Stimulated activated CD8-positive, alpha-beta memory T cell treated with anti-CD3 and anti-CD28 coated beads, Interleukin-4, amount 100 ng/mL, for 1 hour (primary cell): ENCODE data around the gene PTPN11.
"Not testable (repeated sequence)": the region's sequence is repeated elsewhere in the genome, so short reads cannot be mapped to it uniquely, and the experiment has no call there.

ENCODE experiments used
- DNase-seq, 2 donors: peaks; one replicate each; pipeline ENCODE4 v3.0.0-alpha.2; 2020; ENCODE audit warnings: low read depth in 2 of 2, low spot score in 1 of 2

The PTPN11 gene

GRCh38 chr12:112513471-112513870 is 94.7 kb downstream of the PTPN11 start:
- DNase-seq, result no peak

- DNase-seq, result no peak
These were observed 95.7 kb downstream of the PTPN11 start for GRCh38 chr12:112514456-112514855.

DNA sequence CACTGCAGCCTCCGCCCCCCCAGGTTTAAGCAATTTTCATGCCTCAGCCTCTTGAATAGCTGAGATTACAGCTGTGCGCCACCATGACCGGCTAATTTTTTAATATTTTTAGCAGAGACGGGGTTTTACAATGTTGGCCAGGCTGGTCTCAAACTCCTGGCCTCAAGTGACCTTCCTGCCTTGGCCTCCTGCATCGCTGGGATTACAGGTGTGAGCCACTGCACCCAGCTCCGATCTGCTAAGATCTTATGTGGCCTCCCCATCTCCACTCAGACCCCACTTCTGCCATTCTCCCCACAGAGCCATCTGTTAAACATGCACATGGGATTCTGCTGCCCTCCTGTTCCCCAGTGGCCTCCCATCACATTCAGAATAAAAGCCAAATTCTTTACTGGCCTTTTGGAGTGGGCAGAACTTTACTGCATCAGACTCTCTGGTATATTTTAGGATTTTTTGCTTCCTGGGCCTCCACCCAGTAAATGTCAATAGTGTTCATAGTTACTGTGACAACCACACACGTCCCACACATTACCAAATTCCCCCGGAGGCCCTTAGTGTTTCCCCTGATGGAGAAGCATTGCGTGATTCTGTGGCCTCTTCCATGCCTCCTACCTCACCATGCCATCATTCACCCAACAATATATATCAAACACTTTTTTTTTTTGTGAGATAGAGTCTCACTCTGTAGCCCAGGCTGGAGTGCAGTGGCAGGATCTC is 96.3 kb downstream of the PTPN11 start:
- DNase-seq, result no peak

GRCh38 chr12:112515868-112516267 is 97.1 kb downstream of the PTPN11 start:
- no peak for DNase-seq

- DNase-seq, result no peak
These were observed 99.1 kb downstream of the PTPN11 start for GRCh38 chr12:112517730-112518364.

- no peak for DNase-seq
These were observed 99.6 kb downstream of the PTPN11 start for GRCh38 chr12:112518365-112518735.

DNA sequence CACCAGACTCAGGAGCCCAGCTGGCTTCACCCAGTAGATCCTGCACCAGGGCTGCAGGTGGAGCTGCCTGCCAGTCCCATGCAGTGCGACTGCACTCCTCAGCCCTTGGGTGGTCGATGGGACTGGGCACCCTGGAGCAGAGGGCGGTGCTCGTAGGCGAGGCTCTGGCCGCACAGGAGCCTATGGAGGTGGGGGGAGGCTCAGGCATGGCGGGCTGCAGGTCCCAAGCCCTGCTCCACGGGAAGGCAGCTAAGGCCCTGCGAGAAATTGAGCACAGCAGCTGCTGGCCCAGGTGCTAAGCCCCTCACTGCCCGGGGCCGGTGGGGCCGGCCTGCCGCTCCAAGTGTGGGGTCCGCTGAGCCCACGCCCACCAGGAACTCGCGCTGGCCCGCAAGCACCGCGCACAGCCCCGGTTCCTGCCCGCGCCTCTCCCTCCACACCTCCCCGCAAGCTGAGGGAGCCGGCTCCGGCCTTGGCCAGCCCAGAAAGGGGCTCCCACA is 101.1 kb downstream of the PTPN11 start:
- not testable (repeated sequence) for DNase-seq

DNA sequence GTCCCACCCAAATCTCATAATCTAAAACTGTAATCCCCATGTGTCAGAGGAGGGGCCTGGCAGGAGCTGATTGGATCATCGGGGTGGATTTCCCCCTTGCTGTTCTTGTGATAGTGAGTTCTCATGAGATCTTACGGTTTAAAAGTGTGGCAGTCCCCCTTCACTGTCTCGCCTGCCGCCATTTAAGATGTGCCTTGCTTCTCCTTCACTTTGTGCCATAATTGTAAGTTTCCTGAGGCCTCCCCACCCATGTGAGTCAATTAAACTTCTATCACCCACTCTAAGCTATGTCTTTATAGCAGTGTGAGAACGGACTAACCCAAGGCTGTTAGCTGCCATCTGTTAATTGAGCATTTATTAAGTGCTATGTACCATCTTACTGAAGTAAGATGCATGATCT is 105.1 kb downstream of the PTPN11 start:
- no peak for DNase-seq

DNA sequence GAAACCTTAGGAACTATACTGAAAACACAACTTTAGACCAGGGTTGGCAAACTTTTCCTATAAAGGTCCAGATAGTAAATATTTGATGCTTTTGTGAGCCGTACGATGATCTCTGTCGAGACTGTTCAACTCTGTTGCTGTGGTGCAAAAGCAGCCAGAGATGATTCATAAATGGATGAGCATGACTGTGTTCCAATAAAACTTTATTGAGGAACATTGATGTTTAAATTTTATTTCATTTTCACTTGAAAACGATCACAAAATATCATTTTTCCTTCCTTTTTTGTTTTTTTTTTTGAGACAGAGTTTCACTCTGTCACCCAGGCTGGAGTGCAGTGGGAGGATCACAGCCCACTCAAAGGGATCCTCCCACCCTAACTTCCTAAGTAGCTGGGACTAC is 105.5 kb downstream of the PTPN11 start:
- DNase-seq, result no peak

DNA sequence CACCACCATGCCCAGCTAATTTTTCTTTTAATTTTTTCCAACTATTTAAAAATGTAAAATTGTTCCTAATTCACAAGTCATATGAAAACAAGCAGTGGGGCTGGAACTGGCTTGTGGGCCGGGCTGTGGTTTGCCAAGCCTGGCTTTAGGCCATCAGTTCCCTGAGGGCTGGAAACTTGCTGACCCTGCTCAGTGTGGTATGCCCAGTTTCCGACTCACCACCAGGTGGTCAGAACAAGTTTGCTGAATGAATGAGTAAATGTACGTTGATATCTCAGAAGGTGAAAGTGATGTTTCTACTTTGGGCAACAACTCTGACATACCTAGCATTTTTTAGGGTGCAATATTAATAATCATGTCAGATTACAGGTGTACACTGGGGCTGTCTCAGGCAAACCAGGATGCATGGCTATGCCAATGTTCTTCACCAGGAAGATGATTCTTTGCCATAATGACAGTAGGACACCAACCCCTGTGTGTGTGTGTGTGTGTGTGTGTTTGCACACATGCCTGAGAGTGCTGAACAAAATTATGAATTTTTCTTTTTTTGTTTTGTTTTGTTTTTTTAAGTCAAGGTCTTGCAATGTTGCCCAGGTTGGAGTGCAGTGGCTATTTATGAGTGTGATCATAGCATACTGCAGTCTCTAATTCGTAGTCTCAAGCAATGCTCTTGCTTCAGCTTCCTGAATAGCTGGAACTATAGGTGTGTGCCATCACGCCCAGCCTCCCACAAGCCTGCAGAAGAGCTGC is 106.1 kb downstream of the PTPN11 start:
- DNase-seq, result no peak

- no peak for DNase-seq
These were observed 106.7 kb downstream of the PTPN11 start for GRCh38 chr12:112525426-112525809.

DNA sequence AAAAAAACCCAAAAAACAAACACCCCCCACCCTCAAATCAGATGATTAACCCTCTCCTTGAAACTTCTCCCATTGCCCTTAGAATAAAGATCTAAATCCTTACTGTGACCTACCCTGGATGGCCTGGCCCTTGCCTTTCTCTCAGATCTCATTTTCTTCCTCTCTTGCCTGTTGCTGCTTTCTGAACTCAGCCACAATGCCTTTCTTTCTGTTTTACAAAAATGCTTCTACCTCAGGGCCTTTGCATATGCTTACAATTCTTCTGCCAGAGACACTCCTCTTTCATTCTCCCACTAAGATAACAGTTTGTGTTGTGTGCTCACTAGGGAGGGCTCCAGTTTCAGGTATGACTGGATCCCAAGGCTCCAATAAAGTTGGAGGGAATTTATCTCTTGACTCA is 108.3 kb downstream of the PTPN11 start:
- DNase-seq, result no peak

DNA sequence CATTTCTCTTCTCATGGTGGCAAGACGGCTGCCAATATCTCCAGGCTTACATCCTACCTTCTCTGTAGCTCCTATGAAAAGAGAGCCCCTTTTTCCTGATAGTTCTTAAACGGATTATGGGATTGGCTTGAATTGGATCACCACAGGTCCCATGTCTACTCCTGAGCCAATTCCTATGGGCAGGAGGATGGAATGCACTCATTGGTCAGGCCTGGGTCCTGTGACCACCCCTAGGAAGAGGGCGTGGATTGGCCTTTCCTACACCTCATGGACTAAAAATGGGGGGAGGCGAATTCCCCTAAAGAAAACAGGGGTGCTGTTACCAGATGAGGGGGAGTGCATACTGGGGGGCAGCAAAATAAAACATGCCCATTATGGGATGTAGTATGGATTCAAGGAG is 108.8 kb downstream of the PTPN11 start:
- DNase-seq, result no peak

GRCh38 chr12:112528521-112528920 is 109.8 kb downstream of the PTPN11 start:
- no peak for DNase-seq

DNA sequence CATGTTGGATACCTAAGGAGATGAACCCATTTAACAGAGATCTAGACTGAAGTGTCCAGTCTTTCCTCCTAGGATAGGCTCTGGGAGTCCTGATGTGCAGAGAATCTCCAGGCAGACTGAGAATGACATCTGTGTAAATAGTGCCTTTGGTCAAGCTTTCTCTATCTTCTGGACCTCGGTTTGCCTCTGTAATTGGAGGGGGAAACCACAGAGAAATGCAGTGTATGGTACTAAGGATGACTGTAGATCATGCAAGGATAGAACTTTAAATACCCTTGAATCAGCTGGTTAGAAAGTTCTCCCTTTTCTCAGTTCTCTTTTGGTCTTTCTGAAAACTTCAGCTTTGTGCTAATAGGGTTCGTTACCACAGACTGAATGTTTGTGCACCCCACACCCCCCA is 112.2 kb downstream of the PTPN11 start:
- DNase-seq, result no peak

DNA sequence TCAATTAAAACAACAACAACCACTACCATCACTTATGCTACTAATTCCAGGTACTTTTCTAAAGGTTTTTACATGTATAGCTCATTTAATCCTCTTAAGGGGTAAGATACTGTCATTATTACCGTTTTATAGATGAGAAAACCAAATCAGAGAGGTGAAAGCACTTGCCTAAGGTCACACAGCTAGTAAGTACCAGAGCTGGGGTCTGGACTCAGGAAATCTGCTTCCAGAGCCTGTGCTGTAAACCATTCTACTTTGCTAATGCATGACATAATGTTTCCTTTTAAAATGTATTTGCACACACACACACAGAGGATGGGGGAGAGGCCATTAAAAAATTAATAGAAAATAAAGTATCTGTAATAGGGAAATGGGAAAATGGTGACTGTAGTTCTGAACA is 113.4 kb downstream of the PTPN11 start:
- DNase-seq, result no peak

GRCh38 chr12:112533528-112533927 is 114.8 kb downstream of the PTPN11 start:
- DNase-seq, result no peak

DNA sequence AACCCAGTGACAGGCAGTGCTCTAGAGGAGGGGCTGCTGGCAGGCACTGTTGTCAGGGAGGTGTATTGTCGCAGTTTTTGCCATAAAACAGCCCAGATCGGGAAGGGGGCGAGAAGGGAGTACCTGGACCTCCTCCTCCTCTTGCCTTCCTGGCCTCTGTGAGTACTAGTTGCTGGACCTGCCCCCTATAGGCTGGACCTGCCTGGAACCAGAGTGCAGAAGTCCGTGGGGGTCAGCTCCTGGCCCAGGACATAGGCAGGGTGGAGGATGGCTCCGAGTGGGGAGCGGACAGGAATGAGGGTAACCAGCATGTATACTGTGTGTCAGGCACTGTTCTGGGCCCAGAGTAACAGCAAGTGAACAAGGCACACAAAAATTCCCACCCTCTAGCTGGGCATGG is 116.3 kb downstream of the PTPN11 start:
- DNase-seq, result no peak

DNA sequence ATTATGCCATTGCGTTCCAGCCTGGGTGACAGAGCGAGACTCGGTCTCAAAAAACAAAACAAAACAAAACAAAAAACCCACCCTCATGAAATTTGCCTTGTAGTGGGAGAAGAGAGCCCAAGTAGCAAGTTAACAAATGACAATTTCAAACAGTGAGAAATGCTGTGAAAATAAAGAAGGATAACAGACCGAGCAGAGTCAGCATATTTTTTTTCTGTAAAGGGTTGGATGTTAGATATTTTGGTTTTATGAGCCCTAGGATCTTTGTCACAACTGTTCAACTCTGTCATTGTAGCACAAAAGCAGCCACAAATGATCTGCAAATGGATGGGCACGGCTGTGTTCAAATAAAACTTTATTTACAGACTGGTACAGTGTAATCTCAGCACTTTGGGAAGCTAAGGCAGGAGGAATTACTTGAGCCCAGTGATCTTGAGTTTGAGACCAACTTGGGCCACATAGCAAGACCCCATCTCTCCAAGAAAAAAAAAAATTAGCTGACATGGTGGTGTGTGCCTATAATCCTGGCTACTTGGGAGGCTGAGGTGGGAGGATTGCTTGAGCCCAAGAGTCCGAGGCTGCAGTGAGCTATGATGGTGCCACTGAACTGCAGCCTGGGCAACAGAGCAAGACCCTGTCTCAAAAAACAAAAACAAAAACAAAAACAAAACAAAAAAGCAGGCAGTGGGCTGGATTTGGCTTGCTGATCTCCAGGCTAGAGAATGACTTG is 117.1 kb downstream of the PTPN11 start:
- DNase-seq, result no peak

DNA sequence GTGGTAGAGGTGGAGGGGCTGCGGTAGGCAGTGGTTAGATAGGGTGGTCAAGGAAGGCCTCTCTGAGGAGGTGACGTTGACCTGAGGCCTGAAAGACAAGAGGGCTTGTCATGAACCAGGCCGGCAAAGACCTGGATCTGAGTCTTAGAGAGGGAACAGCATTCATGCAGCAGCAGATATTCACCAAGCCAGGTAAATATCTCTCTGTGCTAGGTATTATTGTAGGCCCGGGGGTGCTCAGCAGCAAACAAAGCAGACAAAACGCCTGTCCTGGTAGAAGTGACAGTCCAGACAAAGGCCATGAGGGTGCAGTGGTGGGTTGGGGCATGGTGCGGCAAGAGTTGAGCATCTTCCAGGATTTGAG is 117.6 kb downstream of the PTPN11 start:
- no peak for DNase-seq

DNA sequence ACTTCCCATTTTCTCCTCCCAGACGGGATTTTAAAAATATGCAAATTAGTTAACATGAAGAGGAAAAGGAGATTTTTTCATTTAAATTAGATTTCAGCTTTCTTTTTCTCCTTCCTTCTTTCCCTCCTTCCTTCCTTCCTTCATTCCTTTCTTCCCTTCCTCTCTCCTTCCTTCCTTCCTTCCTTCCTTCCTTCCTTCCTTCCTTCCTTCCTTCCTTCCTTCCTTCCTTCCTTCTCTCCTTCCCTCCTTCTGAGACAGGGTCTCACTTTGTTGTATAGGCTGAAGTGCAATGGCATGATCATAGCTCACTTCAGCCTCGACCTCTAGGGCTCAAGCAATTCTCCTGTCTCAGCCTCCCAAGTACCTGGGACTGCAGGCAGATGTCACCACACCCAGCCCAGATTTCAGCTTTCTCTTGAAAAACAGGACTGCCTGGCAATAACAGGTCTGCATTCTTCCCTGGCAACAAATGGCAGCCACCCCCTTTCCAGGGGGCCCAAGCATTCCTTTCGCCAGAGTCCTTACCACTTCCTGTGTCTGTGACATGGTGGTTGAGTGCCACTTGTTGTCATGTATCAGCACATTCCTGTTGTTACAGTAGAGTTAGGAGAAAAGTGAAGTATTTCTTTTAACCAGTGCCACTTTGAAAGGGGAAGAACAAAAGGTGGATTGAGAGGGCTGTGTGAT is 119.1 kb downstream of the PTPN11 start:
- no peak for DNase-seq
